GM18951 (cell line): Measurements from ENCODE around the gene STX8.
"Not testable (repeated sequence)": the region's sequence is repeated elsewhere in the genome, so short reads cannot be mapped to it uniquely, and the experiment has no call there.

Experiments
- POLR2A ChIP-seq: IDR thresholded peaks from 4 replicates; pipeline ENCODE4 v1.6.1; 2011; ENCODE audit warnings: mild to moderate bottlenecking; ENCODE audit not compliant: insufficient read length, insufficient read depth; ENCODE audit errors: extremely low read depth
- in situ Hi-C: fragments of 300-500 bp; cut with MboI; formaldehyde crosslinking; loops from one replicate; pipeline ENCODE4 v1.12.0; 2022; ENCODE audit warnings: low sequenced_read_pairs, mixed read lengths, inconsistent platforms; ENCODE audit not compliant: unreplicated experiment

STX8 gene

DNA sequence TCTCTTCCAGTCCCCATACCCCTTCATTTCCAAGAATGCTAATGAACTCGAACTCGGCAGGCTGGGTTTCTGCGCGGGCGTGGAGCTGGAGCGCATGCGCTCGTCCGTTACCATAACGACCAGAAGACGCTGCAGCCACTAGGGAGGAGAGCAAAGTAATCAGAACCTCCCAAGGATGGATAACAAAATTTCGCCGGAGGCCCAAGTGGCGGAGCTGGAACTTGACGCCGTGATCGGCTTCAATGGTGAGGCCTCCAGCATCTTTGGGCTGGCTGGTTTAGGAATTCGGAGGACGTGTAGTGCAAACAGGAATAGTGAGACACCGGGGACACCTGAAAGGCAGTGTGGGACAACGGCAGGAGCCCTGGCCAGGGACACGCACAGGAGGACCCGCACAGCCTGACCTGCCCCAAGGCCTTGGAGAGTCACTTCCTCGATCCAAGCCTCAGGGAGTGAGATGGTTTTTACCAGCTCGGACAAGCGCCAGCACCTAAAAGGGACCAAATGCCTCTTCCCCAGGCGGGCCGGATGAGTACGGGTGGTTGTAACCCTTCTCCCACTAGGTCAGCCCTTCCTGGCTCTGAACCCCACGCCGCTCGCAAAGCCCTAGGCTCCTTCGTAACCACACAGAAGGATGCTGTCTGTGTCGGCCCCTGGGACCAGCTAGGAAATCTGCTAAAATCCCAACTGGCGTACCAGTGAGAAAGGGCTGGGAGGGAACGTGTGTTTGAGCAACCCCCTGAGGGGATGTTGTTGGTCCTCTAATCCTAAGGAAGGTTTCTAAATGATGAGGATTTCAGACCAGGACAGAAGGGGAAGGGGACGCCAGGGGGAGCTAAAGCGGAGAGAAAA lies 1.1 kb upstream of the STX8 start, which contains the start of gene CFAP52:
Gene CFAP52 (plus strand): TSS at position 122 of the 852 bp plus-strand sequence. CDS start 54 bp downstream, at position 176.
- TF ChIP-seq POLR2A, result no peak
- in situ Hi-C loops, result no loop called here

DNA sequence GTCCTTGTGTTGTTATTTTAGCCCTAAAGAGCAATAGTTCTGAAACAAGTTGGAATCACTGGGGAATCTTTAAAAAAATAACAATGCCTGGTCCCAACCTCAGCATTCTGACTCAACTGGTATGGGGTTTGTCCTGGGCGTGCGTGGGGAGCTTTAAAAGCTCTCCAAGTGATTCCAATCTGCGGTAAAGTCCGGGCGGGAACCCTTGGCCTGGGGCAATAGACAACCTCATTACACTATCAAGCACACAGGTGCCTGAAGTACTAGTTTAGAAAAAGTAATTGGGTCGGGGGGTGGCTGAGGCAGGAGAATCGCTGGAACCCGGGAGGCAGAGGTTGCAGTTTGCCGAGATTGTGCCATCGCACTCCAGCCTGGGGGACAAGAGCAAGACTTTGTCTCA lies 4.4 kb downstream of the STX8 start:
- TF ChIP-seq POLR2A, result no peak
- in situ Hi-C loops, result no loop called here

DNA sequence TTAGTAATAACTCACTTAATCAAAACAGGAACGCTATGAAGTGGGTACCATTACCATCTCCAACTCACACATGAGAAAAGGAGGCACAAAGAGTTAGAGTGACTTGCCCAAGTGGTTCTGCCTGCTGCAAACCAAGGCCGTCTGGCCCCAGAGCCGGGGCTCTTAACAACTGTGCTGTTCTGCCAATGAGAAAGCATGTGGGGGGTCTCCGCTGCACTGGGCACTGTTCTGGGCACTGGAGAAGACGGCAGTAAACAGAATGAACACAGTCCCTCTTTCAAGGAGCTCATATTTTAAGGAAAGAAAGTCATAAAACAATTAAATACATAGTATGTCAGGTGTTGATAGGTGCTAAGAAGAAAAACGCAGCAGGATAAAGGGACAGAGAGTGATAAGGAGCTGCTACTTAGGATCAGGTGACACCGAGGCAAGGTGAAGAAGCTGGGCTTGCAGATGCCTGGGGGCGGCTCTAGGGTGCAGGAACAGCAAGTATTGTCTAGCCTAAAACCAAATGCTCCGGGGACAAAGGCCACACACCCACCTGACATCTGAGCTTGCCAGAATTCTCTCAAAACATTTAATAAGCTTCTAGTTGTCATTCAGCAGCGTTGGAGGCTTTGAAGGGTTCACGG lies 6.5 kb downstream of the STX8 start:
- in situ Hi-C loops, result no loop called here

DNA sequence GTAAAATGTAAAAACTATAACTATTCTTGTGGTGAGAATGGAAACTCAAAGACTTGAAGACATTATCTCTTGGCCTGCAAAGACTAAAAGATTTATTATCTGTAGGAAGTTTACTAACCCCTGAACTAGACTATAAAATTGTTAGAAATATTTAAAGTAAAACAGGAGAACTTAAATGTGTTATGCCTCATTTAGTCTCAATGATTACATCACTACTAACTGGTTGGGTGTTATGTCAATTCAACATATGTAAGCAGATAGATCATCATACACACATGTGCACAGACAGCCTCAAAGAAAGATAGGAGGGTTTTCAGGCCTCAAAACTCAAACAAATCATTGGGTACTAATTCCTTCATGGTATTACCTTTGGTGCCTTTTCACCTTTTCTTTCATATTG lies 7.6 kb downstream of the STX8 start:
- in situ Hi-C loops, result no loop called here
- TF ChIP-seq POLR2A, result no peak

More for the DNA sequence above, 6.5 kb downstream of the STX8 start:
- TF ChIP-seq POLR2A, result no peak

DNA sequence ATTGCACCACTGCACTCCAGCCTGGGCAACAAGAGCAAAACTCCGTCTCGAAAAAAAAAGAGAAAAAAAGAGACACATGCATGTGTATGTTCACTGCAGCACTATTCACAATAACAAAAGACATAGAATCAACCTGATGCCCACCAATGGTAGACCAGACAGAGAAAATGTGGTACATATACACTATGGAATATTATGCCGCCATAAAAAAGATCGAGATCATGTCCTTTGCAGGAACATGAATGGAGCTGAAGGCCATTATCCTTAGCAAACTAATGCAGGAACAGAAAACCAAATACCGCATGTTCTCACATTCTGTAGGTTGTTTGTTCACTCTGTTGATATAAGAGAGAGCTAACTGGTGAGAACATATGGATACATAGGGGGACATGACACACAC lies 8.9 kb downstream of the STX8 start:
- in situ Hi-C loops, result not testable (repeated sequence)

DNA sequence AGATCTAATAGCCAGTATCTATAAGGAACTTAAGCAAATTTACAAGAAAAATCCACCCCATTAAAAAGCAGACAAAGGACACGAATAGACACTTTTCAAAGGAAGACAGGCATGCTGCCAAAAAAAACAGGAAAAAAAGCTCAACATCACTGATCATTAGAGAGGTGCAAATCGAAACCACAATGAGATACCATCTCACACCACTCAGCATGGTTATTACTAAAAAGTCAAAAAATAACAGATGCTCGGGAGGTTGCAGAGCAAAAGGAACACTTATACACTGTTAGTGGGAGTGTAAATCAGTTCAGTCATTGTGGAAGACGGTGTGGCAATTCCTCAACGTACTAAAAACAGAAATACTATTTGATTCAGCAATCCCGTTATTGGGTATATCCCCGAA lies 9.6 kb downstream of the STX8 start:
- in situ Hi-C loops, result no loop called here
- TF ChIP-seq POLR2A, result no peak

DNA sequence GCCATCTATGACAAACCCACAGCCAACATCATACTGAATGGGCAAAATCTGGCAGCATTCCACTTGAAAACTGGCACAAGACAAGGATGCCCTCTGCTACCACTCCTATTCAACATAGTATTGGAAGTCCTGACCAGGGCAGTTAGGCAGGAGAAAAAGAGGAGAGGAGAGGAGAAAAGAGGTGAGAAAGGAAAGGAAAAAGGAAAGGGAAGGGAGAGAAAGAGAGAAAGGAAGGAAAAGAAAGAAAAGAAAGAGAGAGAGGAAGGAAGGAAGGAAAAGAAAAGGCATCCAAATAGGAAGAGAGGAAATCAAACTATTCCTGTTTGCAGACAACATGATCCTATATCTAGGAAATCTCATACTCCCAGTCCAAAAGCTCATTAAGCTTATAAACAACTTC lies 11.5 kb downstream of the STX8 start:
- no peak for TF ChIP-seq POLR2A
- in situ Hi-C loops, result no loop called here

DNA sequence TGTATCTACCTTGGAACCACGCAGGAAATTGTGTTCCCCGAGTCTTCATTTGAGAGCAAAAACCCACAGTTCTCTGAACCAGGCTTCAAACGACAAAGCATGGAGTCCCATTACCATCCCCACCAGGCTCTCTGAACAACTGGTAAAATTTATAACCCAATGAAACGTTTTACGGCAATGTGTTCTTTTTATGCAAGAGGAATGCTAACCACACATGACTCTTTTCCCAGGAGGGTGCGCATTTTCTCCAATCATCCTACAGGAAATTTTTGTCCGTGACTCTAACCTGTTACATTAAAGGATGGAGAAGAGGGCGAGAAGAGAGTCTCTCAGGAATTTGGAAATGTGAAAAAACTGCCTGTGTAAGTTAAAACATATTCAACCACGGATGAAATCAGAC lies 17.8 kb downstream of the STX8 start:
- no peak for TF ChIP-seq POLR2A
- in situ Hi-C loops, result no loop called here

DNA sequence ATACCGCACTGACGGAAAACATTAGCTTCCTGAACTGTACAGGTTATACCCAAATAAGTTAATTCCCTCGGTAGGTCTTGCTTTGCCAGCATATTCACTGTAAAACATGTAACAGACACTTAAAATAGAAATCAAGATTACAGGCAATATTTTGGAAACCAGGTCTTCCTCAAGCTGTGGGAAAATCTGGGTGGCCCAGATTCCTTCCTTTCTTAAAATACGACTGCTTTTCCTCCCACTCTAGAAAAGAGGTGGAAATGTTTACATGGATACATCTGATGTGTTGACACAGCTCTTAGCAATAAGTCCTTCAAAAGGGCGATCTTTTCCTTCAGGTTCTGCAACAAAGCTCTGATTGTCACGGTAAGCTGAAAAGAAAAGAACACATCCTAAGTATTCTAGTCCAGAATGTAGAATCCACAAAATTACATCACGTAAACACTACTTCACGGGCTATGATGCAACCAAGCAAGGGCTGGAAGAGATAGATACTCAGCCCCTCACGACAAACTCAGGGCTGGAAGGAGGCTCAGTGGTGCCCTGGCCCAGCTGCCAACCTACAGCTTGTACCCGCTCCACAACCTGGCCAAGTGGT lies 18.4 kb downstream of the STX8 start:
- TF ChIP-seq POLR2A, result no peak
- in situ Hi-C loops, result no loop called here

DNA sequence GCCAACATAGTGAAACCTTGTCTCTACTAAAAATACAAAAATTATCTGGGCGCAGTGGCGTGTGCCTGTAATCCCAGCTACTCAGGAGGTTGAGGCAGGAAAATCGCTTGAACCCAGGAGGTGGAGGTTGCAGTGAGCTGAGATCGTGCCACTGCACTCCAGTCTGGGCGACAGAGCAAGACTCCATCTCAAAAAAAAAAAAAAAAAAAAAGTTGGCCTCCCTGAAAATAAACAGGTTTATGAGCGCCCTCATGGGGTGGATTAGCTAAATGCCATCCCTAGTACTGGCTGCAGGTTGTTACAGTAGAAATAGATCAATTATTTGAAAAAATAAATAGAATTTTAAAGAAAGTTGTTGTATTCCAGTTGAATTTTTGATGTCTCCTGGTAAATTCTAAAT lies 20.9 kb downstream of the STX8 start:
- in situ Hi-C loops, result not testable (repeated sequence)

DNA sequence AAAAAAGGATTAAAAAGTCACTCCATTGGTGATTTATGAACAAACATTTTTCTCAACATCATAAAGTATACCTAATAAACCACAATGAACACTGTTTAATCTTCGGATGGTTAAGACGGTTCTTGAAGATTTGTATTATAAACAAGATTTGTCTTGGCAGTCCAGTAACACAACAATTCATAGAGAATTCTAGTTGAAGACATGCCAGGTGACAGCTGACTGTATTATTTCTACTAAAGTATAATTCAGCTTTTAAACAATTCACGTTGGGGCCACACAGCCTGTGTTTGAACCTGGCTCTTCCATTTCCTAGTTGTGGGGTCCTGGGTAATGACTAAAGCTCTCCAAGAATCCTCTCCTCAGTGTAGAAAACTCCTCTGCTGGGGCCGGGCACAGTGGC lies 22.0 kb downstream of the STX8 start:
- no peak for TF ChIP-seq POLR2A
- in situ Hi-C loops, result no loop called here

DNA sequence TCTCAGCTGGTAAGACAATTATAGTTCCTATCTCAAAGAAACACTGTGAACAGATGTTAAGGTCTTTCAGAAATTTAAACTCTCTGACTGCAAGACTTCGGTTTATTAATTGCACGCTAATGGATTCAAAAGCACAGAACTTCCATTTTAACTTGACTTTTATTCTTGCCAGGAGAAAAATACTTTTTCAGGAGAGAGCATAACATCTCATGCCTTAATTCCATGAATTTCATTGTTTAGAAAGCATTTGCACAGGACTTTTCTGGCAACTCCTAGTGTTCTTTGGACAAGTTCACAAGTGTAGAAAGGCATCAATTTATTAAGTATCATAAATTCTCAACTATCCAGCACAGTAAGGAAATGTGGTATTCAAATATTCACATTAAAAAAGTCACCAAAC lies 22.4 kb downstream of the STX8 start:
- in situ Hi-C loops, result no loop called here
- TF ChIP-seq POLR2A, result no peak

DNA sequence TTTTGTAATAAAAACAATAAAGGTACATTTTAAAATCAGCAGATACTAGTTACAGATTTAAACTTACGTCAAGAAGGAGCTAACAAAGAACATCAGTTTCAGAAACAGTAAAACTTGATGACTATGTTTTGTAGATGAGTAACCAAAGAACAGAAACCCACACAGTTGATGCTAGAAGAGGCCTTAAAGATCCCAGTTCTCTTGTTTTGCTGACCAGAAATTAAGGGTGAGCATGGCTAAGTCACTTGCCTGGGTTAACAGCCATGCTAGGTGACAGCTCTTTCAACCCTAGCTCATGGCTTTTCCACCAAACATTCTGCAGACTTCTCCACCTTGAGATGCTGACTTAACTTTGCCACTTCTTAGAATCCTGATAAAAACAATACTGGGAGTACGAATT lies 26.4 kb downstream of the STX8 start:
- in situ Hi-C loops, result no loop called here
- no peak for TF ChIP-seq POLR2A

DNA sequence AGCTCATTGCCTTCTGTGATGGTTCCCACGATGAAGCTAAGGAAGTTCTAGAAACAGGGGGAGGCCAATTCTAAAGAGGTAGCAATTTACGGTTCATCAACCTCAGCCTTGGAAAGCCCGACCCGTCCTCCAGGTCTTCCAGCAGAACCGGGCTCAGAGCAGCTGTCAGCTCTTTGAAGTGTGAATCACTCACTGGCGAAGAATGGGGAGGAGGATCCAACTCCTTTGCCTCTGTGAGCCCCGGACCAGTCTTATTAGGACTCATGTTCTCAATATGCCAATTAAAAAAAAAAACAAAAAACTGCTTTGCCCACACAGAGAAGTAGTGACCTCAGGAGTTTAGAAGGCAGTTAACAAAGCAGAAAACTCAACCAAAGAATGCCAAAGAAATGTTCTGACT lies 31.4 kb downstream of the STX8 start:
- in situ Hi-C loops, result no loop called here

More for the DNA sequence above, 31.4 kb downstream of the STX8 start:
- no peak for TF ChIP-seq POLR2A
